ENCODE results near the gene MPPED2. TPM values are rescaled to one million over a fixed set of nuclear protein-coding genes. Genes with fewer than 3 reads are reported as not detected.

MPPED2 gene
- total and polyA plus RNA-seq, 2 of the 13 experiments (the other 11 are each of a cell fraction or from before 2014, with no cell fraction given) = not detected

GRCh38 chr11:30488304-30488998, 97.7 kb downstream of the MPPED2 start (continued):
- TF ChIP-seq SKIL (CRISPR knock-in tag; IDR thresholded peaks at IDR 0.05; ENCODE audit: borderline replicate concordance) (no peak), DPF2 (CRISPR knock-in tag; IDR thresholded peaks at IDR 0.05; ENCODE audit: borderline replicate concordance, low read depth) (peak; percentile 74), ZNF646 (CRISPR knock-in tag; IDR thresholded peaks at IDR 0.05) (peak; percentile 97), ZBTB40 (IDR thresholded peaks at IDR 0.05) (no peak), ZBTB40 (CRISPR knock-in tag; IDR thresholded peaks at IDR 0.05) (no peak; the same call in 1 of the 2 replicates), KLF16 (CRISPR knock-in tag; IDR thresholded peaks at IDR 0.05) (peak in 1 of 2 experiments; percentile 59; a peak in 1 of 4 replicates), FIP1L1 (IDR thresholded peaks at IDR 0.05; ENCODE audit: borderline replicate concordance, insufficient read depth, low read depth, low read length) (no peak), TRIM22 (IDR thresholded peaks at IDR 0.05) (no peak)
